Cardiac septum (tissue), 1 donor: ENCODE data around the gene TMEM95. TPM values are rescaled to one million over a fixed set of nuclear protein-coding genes. Genes with fewer than 3 reads are reported as not detected.

Source experiments
- DNase-seq: peaks from one replicate; pipeline ENCODE4 v3.0.0-alpha.2; 2020; ENCODE audit warnings: low spot score
- intact Hi-C: fragments of 100-400 bp; cut with DNase I; formaldehyde crosslinking; loops from one replicate; pipeline ENCODE4 v1.14.0; 2022
- total RNA-seq: library from RNA; stranded (reverse); fragmentation: NEBNext Ultra II Directional; extraction: Animal tissue kit (Norgen Biotek cat#: 25700); gene quantifications from one replicate; pipeline ENCODE4 v1.2.1, GENCODE V29; 2021
- donor health status: DM: no; HTN: no; CAD: no.

Gene TMEM95
- total RNA-seq, 1 donor from 2014 or later, result not detected

GRCh38 chr17:7392696-7393612, 38.0 kb downstream of the TMEM95 start:
- no peak for DNase-seq
- intact Hi-C loops, result no loop called here

- no peak for DNase-seq
- intact Hi-C loops, result no loop called here
Measured at GRCh38 chr17:7393613-7394451, 38.9 kb downstream of the TMEM95 start.

- intact Hi-C loops, result no loop called here
Measured at GRCh38 chr17:7394452-7395191, 39.7 kb downstream of the TMEM95 start, which contains the start of gene PLSCR3. PLSCR3 (minus strand) TSS chr17:7394525; CDS start chr17:7394110, 415 bp downstream.

GRCh38 chr17:7396147-7396546, 41.2 kb downstream of the TMEM95 start:
- intact Hi-C loops, result no loop called here
- no peak for DNase-seq

More at GRCh38 chr17:7394452-7395191, 39.7 kb downstream of the TMEM95 start, which contains the start of gene PLSCR3:
- peak; percentile 95 for DNase-seq

GRCh38 chr17:7398612-7399011, 43.7 kb downstream of the TMEM95 start:
- intact Hi-C loops, result no loop called here
- DNase-seq, result no peak

GRCh38 chr17:7403043-7403726, 48.2 kb downstream of the TMEM95 start:
- intact Hi-C loops, result loop anchor here (5.0 kb wide), 1 partner anchor 444 kb away; no protein-coding TSS in a partner anchor
- DNase-seq, result no peak

GRCh38 chr17:7403727-7403976, 48.7 kb downstream of the TMEM95 start:
- intact Hi-C loops, result loop anchor here (5.0 kb wide), 1 partner anchor 444 kb away; no protein-coding TSS in a partner anchor

GRCh38 chr17:7403977-7404736, 49.2 kb downstream of the TMEM95 start, which contains the start of gene TMEM256:
TMEM256 (minus strand) TSS chr17:7404097; CDS start chr17:7404084, 13 bp downstream.
- intact Hi-C loops, result loop anchor here (1.0 to 5.0 kb wide), 3 partner anchors 53 to 443 kb away; partner anchors contain the start of gene SENP3
- DNase-seq, result peak; percentile 99

More at GRCh38 chr17:7403727-7403976, 48.7 kb downstream of the TMEM95 start:
- no peak for DNase-seq

GRCh38 chr17:7404737-7405349, 49.9 kb downstream of the TMEM95 start:
- intact Hi-C loops, result loop anchor here (1.0 to 5.0 kb wide), 3 partner anchors 54 to 442 kb away; partner anchors contain the start of gene SENP3
- peak; percentile 81 for DNase-seq

- DNase-seq, result no peak
- intact Hi-C loops, result loop anchor here (2.0 kb wide), 1 partner anchor 55 kb away; no protein-coding TSS in a partner anchor
Measured at GRCh38 chr17:7405350-7406234, 50.6 kb downstream of the TMEM95 start.

GRCh38 chr17:7406235-7406825, 51.4 kb downstream of the TMEM95 start:
- intact Hi-C loops, result no loop called here
- DNase-seq, result no peak

Other genes with a start within 250 kb of the TMEM95 start
- 0.24 TPM for gene ASGR2, start 240.3 kb upstream of the TMEM95 start, total RNA-seq
- gene ASGR1, start 175.8 kb upstream of the TMEM95 start, total RNA-seq, result 0.54 TPM
- gene DLG4, start 135.3 kb upstream of the TMEM95 start, total RNA-seq, result 16.0 TPM
- gene ACADVL, start 135.2 kb upstream of the TMEM95 start, total RNA-seq, result 966 TPM
- gene DVL2, start 120.6 kb upstream of the TMEM95 start, total RNA-seq, result 22.5 TPM
- 20.5 TPM for gene PHF23, start 115.7 kb upstream of the TMEM95 start, total RNA-seq
- 449 TPM for gene GABARAP, start 112.7 kb upstream of the TMEM95 start, total RNA-seq
- 111 TPM for gene CTDNEP1, start 103.4 kb upstream of the TMEM95 start, total RNA-seq
- 57.5 TPM for gene ELP5, start 102.9 kb upstream of the TMEM95 start, total RNA-seq
- 0.75 TPM for gene CLDN7, start 92.7 kb upstream of the TMEM95 start, total RNA-seq
- 73.5 TPM for gene SLC2A4, start 73.4 kb upstream of the TMEM95 start, total RNA-seq
- gene YBX2, start 60.5 kb upstream of the TMEM95 start, total RNA-seq, result 1.2 TPM
- 263 TPM for gene EIF5A, start 47.5 kb upstream of the TMEM95 start, total RNA-seq
- gene GPS2, start 39.8 kb upstream of the TMEM95 start, total RNA-seq, result 49.0 TPM
- 29.9 TPM for gene NEURL4, start 25.8 kb upstream of the TMEM95 start, total RNA-seq
- 16.4 TPM for gene ACAP1, start 18.6 kb upstream of the TMEM95 start, total RNA-seq
- gene KCTD11, start 3.0 kb upstream of the TMEM95 start, total RNA-seq, result 9.6 TPM
- gene TNK1, start 25.9 kb downstream of the TMEM95 start, total RNA-seq, result 2.0 TPM
- 16.8 TPM for gene PLSCR3, start 39.4 kb downstream of the TMEM95 start, total RNA-seq
- gene TMEM256, start 48.9 kb downstream of the TMEM95 start, total RNA-seq, result 67.7 TPM
- 11.0 TPM for gene NLGN2, start 52.7 kb downstream of the TMEM95 start, total RNA-seq
- not detected for gene SPEM1, start 65.2 kb downstream of the TMEM95 start, total RNA-seq
- not detected for gene SPEM2, start 70.5 kb downstream of the TMEM95 start, total RNA-seq
- gene SPEM3, start 73.7 kb downstream of the TMEM95 start, total RNA-seq, result not detected
- gene TMEM102, start 80.3 kb downstream of the TMEM95 start, total RNA-seq, result 2.6 TPM
- 3.9 TPM for gene FGF11, start 84.4 kb downstream of the TMEM95 start, total RNA-seq
- 9.9 TPM for gene CHRNB1, start 89.9 kb downstream of the TMEM95 start, total RNA-seq
- gene ZBTB4, start 124.5 kb downstream of the TMEM95 start, total RNA-seq, result 69.4 TPM
- not detected for gene SLC35G6, start 126.3 kb downstream of the TMEM95 start, total RNA-seq
- gene POLR2A, start 129.2 kb downstream of the TMEM95 start, total RNA-seq, result 56.4 TPM
- gene TNFSF12, start 193.9 kb downstream of the TMEM95 start, total RNA-seq, result 33.9 TPM
- gene TNFSF13, start 203.6 kb downstream of the TMEM95 start, total RNA-seq, result 4.9 TPM
- 33.8 TPM for gene SENP3, start 206.8 kb downstream of the TMEM95 start, total RNA-seq
- gene CD68, start 224.5 kb downstream of the TMEM95 start, total RNA-seq, result 11.4 TPM
- gene MPDU1, start 228.7 kb downstream of the TMEM95 start, total RNA-seq, result 22.4 TPM
- 1.1 TPM for gene SOX15, start 234.9 kb downstream of the TMEM95 start, total RNA-seq